Activated T-cell treated with anti-CD3 and anti-CD28 coated beads, Interleukin-2, amount 50 U/mL, for 4 hours (primary cell): ENCODE results near the gene PRDM16. TPM values are rescaled to one million over a fixed set of nuclear protein-coding genes. Genes with fewer than 3 reads are reported as not detected.

Source experiments
- ATAC-seq, 2 donors: fragments of 200-7000 bp; cut with Tn5 transposase; one replicate each; pipeline ENCODE4 v1.10.0; 2021
- DNase-seq: peaks from one replicate; pipeline ENCODE4 v3.0.0-alpha.2; 2020
- H3K27me3 Mint-ChIP-seq: one replicate; pipeline ENCODE4 v1.8.0; 2021; ENCODE audit warnings: low read depth, mixed read lengths
- H3K36me3 Mint-ChIP-seq: one replicate; pipeline ENCODE4 v1.8.0; 2022; ENCODE audit warnings: mixed read lengths; ENCODE audit not compliant: insufficient read depth
- H3K4me1 Mint-ChIP-seq: one replicate; pipeline ENCODE4 v1.8.0; 2021; ENCODE audit warnings: low read depth, mixed read lengths
- H3K4me3 Mint-ChIP-seq: one replicate; pipeline ENCODE4 v1.8.0; 2021; ENCODE audit warnings: mild to moderate bottlenecking, moderate library complexity, mixed read lengths
- H3K9me3 Mint-ChIP-seq: one replicate; pipeline ENCODE4 v1.8.0; 2021; ENCODE audit warnings: mixed read lengths
- total RNA-seq, 3 donors: library from RNA; stranded (reverse); gene quantifications; one replicate each; pipeline ENCODE4 v1.2.1, GENCODE V29; 2021

The PRDM16 gene
- total RNA-seq, 3 donors from 2014 or later: 0.05 to 0.22 TPM; not detected in 1

- Mint-ChIP-seq H3K4me1 (no peaks in the 10 kb centered on the region), H3K36me3 (no peaks in the 10 kb centered on the region), H3K4me3 (no peak overlapping the region), H3K9me3 (no peaks in the 10 kb centered on the region), H3K27me3 (peaks cover 8% of the 10 kb centered on the region)
- ATAC-seq (no peak), DNase-seq (no peak)
Observed at GRCh38 chr1:3179471-3179870, 110.5 kb downstream of the PRDM16 start.

GRCh38 chr1:3180915-3181314, 111.9 kb downstream of the PRDM16 start:
- no peaks in the 10 kb centered on the region for H3K4me1 Mint-ChIP-seq
- H3K4me3 Mint-ChIP-seq: no peak overlapping the region
- no peaks in the 10 kb centered on the region for H3K9me3 Mint-ChIP-seq
- H3K27me3 Mint-ChIP-seq: peaks cover 8% of the 10 kb centered on the region
- DNase-seq (no peak), ATAC-seq (no peak)
- no peaks in the 10 kb centered on the region for H3K36me3 Mint-ChIP-seq

DNA sequence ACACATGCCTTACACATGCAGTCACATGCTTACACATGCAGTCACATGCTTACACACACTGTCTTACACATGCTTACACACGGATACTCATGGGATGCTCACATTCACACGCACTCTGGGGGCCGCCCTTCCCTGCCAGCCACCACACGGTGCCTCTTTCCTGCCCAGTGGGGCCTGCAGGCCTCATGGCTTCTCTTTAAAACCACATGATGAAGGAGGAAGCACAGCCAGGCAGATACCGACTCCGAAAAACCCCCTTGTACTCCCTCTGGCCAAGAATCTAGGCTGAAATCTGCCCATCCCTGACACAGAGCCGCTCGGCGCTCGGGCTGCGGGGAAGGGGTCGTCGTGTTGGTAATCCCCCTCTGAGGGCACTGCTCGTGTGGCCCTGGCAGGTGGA, 113.0 kb downstream of the PRDM16 start:
- Mint-ChIP-seq H3K36me3 (no peaks in the 10 kb centered on the region), H3K4me3 (no peak overlapping the region), H3K9me3 (no peaks in the 10 kb centered on the region), H3K27me3 (peaks cover 18% of the 10 kb centered on the region), H3K4me1 (no peaks in the 10 kb centered on the region)
- no peak for ATAC-seq
- DNase-seq: no peak

- no peaks in the 10 kb centered on the region for H3K9me3 Mint-ChIP-seq
- peaks cover 26% of the 10 kb centered on the region for H3K27me3 Mint-ChIP-seq
- H3K4me1 Mint-ChIP-seq: no peaks in the 10 kb centered on the region
Observed at GRCh38 chr1:3183411-3183810, 114.4 kb downstream of the PRDM16 start.

GRCh38 chr1:3183813-3184212, 114.8 kb downstream of the PRDM16 start:
- Mint-ChIP-seq H3K36me3 (no peaks in the 10 kb centered on the region), H3K4me3 (no peak overlapping the region), H3K9me3 (no peaks in the 10 kb centered on the region), H3K4me1 (no peaks in the 10 kb centered on the region), H3K27me3 (peaks cover 29% of the 10 kb centered on the region)
- ATAC-seq (no peak), DNase-seq (no peak)

More at GRCh38 chr1:3183411-3183810, 114.4 kb downstream of the PRDM16 start:
- Mint-ChIP-seq H3K36me3 (no peaks in the 10 kb centered on the region), H3K4me3 (no peak overlapping the region)
- ATAC-seq (no peak), DNase-seq (no peak)

DNA sequence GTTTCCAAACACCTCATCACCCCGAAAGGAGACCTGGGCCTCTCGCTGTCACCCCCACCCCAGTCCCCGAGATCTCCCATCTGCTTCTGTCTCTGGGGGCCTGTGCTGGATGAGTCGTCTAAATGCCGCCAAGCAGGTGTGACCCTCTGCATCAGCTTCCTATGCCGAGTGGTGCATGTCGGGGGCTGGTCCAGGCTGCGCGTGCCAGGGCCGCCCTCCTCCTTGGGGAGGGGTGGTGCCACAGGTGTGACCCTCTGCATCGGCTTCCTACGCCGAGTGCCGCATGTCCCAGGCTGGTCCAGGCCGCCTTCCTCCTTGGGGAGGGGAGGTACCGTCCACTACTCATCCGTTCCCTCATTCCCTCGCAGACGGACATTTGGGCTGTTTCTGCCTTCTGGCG, 115.7 kb downstream of the PRDM16 start:
- Mint-ChIP-seq H3K9me3 (no peaks in the 10 kb centered on the region), H3K4me1 (no peaks in the 10 kb centered on the region), H3K4me3 (no peak overlapping the region), H3K36me3 (no peaks in the 10 kb centered on the region), H3K27me3 (peaks cover 36% of the 10 kb centered on the region)
- no peak for DNase-seq
- no peak for ATAC-seq

GRCh38 chr1:3185896-3186525, 117.0 kb downstream of the PRDM16 start:
- ATAC-seq: no peak

GRCh38 chr1:3186526-3186921, 117.5 kb downstream of the PRDM16 start:
- no peak for ATAC-seq
- H3K4me3 Mint-ChIP-seq: no peak overlapping the region

More at GRCh38 chr1:3185896-3186525, 117.0 kb downstream of the PRDM16 start:
- Mint-ChIP-seq H3K9me3 (no peaks in the 10 kb centered on the region), H3K4me3 (no peak overlapping the region), H3K36me3 (no peaks in the 10 kb centered on the region), H3K27me3 (peaks cover 39% of the 10 kb centered on the region), H3K4me1 (no peaks in the 10 kb centered on the region)
- DNase-seq: no peak

GRCh38 chr1:3187415-3188149, 118.6 kb downstream of the PRDM16 start:
- Mint-ChIP-seq H3K4me3 (no peak overlapping the region), H3K36me3 (no peaks in the 10 kb centered on the region), H3K4me1 (no peaks in the 10 kb centered on the region), H3K27me3 (peaks cover 39% of the 10 kb centered on the region), H3K9me3 (no peaks in the 10 kb centered on the region)
- no peak for DNase-seq
- ATAC-seq: no peak

More at GRCh38 chr1:3186526-3186921, 117.5 kb downstream of the PRDM16 start:
- Mint-ChIP-seq H3K4me1 (no peaks in the 10 kb centered on the region), H3K27me3 (peaks cover 39% of the 10 kb centered on the region), H3K9me3 (no peaks in the 10 kb centered on the region), H3K36me3 (no peaks in the 10 kb centered on the region)
- DNase-seq: no peak

- peaks cover 39% of the 10 kb centered on the region for H3K27me3 Mint-ChIP-seq
Observed at GRCh38 chr1:3188150-3188971, 119.4 kb downstream of the PRDM16 start.

DNA sequence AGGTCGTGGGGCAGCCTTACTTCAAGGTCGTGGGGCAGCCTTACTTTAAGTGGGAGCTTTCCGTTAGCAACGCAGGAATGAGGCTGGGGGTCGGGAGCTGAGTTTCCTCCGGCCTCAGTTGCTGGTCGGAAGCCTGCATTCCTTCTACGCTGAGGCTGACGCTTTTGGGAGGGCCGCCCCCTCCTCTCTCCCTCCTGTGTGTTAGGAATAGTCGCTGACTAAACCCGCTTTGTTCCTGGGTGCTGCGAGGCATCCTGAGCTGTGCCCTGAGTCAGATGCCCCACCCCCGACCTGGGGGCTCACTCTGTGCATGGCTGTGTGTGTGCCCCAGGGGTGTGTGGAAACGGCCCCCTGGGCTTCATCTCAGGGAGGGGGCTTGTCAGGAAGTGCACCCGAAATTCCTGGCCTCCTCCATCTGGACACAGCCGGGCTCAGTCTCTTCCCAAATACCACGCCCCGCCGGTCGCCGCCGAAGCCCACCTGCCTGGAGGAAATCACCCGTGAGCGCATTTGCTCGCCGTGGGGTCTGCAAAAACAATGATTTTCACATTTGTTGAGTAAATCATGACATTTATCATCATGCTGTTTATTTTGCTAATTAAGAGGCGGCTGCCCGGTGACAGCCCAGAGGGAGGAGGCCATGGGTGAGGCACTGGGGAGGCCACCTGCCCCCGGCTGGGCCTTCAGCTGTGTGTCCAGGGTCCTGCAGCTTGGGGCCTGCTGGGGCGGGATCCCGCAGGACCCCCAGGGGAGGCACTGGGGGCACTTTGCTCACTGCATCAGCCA, 121.4 kb downstream of the PRDM16 start:
- DNase-seq: no peak
- H3K36me3 Mint-ChIP-seq: no peaks in the 10 kb centered on the region
- ATAC-seq: no peak
- H3K9me3 Mint-ChIP-seq: no peaks in the 10 kb centered on the region
- no peaks in the 10 kb centered on the region for H3K4me1 Mint-ChIP-seq
- no peak overlapping the region for H3K4me3 Mint-ChIP-seq
- peaks cover 30% of the 10 kb centered on the region for H3K27me3 Mint-ChIP-seq

More at GRCh38 chr1:3188150-3188971, 119.4 kb downstream of the PRDM16 start:
- no peaks in the 10 kb centered on the region for H3K36me3 Mint-ChIP-seq
- H3K9me3 Mint-ChIP-seq: no peaks in the 10 kb centered on the region
- no peak overlapping the region for H3K4me3 Mint-ChIP-seq
- ATAC-seq: no peak
- H3K4me1 Mint-ChIP-seq: no peaks in the 10 kb centered on the region
- no peak for DNase-seq

DNA sequence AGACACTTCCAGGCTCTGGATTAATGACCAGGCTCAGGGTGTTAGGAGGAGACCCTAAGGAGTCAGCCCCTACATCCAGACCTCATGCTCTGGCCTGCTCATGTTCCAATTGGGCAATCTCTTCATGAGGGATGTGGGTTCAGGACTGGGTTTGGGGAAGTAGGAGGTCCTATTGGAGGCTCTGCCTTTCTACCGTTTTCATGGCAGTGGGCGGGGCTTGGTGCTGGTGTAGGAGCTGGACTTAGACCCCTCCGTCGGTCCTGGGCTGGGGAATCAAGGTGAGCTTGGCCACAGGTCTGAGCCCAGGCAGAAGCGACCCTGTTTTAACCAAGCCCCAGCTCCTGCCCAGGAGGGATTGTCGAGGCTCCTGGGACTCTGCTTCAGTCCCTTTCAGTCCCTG, 123.4 kb downstream of the PRDM16 start:
- Mint-ChIP-seq H3K9me3 (no peaks in the 10 kb centered on the region), H3K4me3 (no peak overlapping the region), H3K36me3 (no peaks in the 10 kb centered on the region), H3K4me1 (no peaks in the 10 kb centered on the region), H3K27me3 (peaks cover 21% of the 10 kb centered on the region)
- no peak for DNase-seq
- no peak for ATAC-seq

GRCh38 chr1:3192825-3193224, 123.8 kb downstream of the PRDM16 start:
- Mint-ChIP-seq H3K4me3 (no peak overlapping the region), H3K27me3 (peaks cover 18% of the 10 kb centered on the region), H3K4me1 (no peaks in the 10 kb centered on the region), H3K9me3 (no peaks in the 10 kb centered on the region), H3K36me3 (no peaks in the 10 kb centered on the region)
- no peak for DNase-seq
- ATAC-seq: no peak

DNA sequence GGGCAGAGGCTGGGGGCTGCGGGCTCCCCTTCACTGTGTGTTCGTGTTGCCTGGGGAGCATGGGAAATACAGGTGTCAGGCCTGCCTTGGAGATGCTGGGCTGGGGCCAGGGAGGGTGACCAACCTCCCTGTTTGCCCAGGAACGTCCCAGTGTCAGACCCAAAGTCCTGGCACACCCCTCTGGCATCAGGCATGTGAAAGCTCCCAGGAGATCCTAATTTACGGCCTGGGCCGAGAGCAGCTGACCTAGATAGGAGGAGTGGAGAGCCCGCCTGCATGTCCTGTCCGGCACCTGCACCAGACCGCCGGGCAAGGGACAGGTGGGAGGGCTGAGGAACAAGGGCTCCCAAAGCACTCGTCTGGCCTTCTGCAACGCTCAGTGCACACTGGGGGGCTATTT, 124.8 kb downstream of the PRDM16 start:
- Mint-ChIP-seq H3K4me1 (no peaks in the 10 kb centered on the region), H3K4me3 (no peak overlapping the region), H3K36me3 (no peaks in the 10 kb centered on the region), H3K9me3 (no peaks in the 10 kb centered on the region), H3K27me3 (peaks cover 10% of the 10 kb centered on the region)
- ATAC-seq (no peak), DNase-seq (no peak)
